ENCODE data around the gene AUH. TPM values are rescaled to one million over a fixed set of nuclear protein-coding genes. Genes with fewer than 3 reads are reported as not detected.

AUH gene
- total and polyA plus RNA-seq, 2 donors (not counting 1 experiment from before 2014, with no cell fraction given) = 5.2 to 29.1 TPM

DNA sequence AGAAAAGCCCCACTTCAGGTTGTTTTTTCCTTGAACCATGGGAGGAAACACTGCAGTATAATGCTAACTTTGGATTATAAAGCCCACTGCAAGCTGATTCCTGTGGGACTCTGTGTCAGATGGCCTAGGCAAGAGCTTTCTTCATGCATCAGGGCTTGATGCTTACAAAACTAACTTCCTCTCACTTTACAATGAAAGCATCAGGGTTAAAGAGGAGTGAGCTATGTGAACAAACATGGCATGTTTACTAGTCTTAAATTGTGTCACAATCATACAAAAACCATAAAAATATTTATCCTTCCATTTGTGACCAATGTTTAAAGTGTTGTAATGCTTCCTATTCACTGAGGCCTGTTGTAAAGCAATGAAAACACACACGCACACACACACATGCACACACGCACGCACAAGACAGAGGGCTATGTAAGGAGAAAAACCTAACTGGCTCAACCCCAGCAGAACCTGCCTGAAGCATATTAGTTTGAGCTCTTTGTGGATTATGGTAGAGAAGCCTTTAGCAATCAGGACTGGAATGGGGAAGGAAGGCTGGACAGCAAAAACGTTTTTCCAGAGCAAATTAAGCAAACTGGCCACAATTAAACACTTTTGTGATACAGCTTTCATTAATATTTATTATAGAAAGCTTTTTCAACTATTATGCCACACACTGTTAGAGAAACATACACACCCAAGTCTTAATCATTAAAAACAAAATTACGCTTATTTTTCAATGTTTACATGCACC is 122.2 kb downstream of the AUH start:
- no peak overlapping the region for H3K27ac ChIP-seq (ENCODE audit: low read length in 2 of 2)
- H3K27me3 ChIP-seq (replicated peaks in 1 of 4; ENCODE audit: control extremely low read depth in 1 of 4, control insufficient read depth in 3 of 4, insufficient read depth in 4 of 4, low read length in 3 of 4) = no peaks in the 10 kb centered on the region
- no peaks in the 10 kb centered on the region for H3K79me2 ChIP-seq (ENCODE audit: control insufficient read depth, insufficient read depth, low read length)
- no peaks in the 10 kb centered on the region for H3K4me1 Mint-ChIP-seq
- TF ChIP-seq EZH2 (IDR thresholded peaks at IDR 0.05; ENCODE audit: borderline replicate concordance, insufficient read depth, low read depth, low read length, poor library complexity, severe bottlenecking) = no peak
- TF ChIP-seq, protein P1, sequence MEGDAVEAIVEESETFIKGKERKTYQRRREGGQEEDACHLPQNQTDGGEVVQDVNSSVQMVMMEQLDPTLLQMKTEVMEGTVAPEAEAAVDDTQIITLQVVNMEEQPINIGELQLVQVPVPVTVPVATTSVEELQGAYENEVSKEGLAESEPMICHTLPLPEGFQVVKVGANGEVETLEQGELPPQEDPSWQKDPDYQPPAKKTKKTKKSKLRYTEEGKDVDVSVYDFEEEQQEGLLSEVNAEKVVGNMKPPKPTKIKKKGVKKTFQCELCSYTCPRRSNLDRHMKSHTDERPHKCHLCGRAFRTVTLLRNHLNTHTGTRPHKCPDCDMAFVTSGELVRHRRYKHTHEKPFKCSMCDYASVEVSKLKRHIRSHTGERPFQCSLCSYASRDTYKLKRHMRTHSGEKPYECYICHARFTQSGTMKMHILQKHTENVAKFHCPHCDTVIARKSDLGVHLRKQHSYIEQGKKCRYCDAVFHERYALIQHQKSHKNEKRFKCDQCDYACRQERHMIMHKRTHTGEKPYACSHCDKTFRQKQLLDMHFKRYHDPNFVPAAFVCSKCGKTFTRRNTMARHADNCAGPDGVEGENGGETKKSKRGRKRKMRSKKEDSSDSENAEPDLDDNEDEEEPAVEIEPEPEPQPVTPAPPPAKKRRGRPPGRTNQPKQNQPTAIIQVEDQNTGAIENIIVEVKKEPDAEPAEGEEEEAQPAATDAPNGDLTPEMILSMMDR (IDR thresholded peaks at IDR 0.05) = no peak
- no peak overlapping the region for H3K4me2 ChIP-seq (replicated peaks; ENCODE audit: low read depth, low read length, poor library complexity, severe bottlenecking)
- POLR2A ChIA-PET = no interaction called here
- H3K27me3 Mint-ChIP-seq = no peaks in the 10 kb centered on the region
- no peak for DNase-seq
- H3K9me3 ChIP-seq (ENCODE audit: control extremely low read depth in 1 of 3, control insufficient read depth in 2 of 3, insufficient read depth in 1 of 3, low read length in 2 of 3) = no peaks in the 10 kb centered on the region
- no peaks in the 10 kb centered on the region for H3K9me3 Mint-ChIP-seq (ENCODE audit: insufficient read depth)
- H3K4me3 ChIP-seq (ENCODE audit: control extremely low read depth in 1 of 5, extremely low read depth in 1 of 5, insufficient read depth in 1 of 5, low read depth in 2 of 5, low read length in 4 of 5) = no peak overlapping the region
- H3K9ac ChIP-seq (ENCODE audit: low read length) = no peak overlapping the region
- WGBS (ENCODE audit: insufficient coverage) = no CpG with 5 or more reads among the region's 5 CpGs
- intact Hi-C loops (cut with micrococcal nuclease) = no loop called here
- no peak overlapping the region for H3K27ac Mint-ChIP-seq
- no peaks in the 10 kb centered on the region for H4K20me1 ChIP-seq (ENCODE audit: control insufficient read depth, insufficient read depth, low read length, poor library complexity, severe bottlenecking)
- no peaks in the 10 kb centered on the region for H3K4me1 ChIP-seq (ENCODE audit: control insufficient read depth in 2 of 2, insufficient read depth in 2 of 2, low read length in 2 of 2)
- CTCF ChIA-PET = no interaction called here
- no peak overlapping the region for H2AFZ ChIP-seq (ENCODE audit: insufficient read depth, low read depth, low read length, poor library complexity, severe bottlenecking)
- no peak overlapping the region for H3K4me3 Mint-ChIP-seq
- no peak for ATAC-seq (ENCODE audit: low read depth)
- H3K36me3 ChIP-seq (replicated peaks in 1 of 2; ENCODE audit: control extremely low read depth in 1 of 2, control insufficient read depth in 1 of 2, extremely low read depth in 1 of 2, insufficient read depth in 2 of 2, low read length in 1 of 2) = no peaks in the 10 kb centered on the region

GRCh38 chr9:91234523-91234922 is 127.2 kb downstream of the AUH start:
- no peak overlapping the region for H3K4me3 Mint-ChIP-seq
- WGBS (ENCODE audit: insufficient coverage) = no CpG with 5 or more reads among the region's 2 CpGs
- H3K27me3 Mint-ChIP-seq = no peaks in the 10 kb centered on the region
- POLR2A ChIA-PET = no interaction called here
- intact Hi-C loops (cut with micrococcal nuclease) = no loop called here
- H3K79me2 ChIP-seq (ENCODE audit: control insufficient read depth, insufficient read depth, low read length) = no peaks in the 10 kb centered on the region
- no peaks in the 10 kb centered on the region for H3K9me3 ChIP-seq (ENCODE audit: control extremely low read depth in 1 of 3, control insufficient read depth in 2 of 3, insufficient read depth in 1 of 3, low read length in 2 of 3)
- H3K4me1 Mint-ChIP-seq = no peaks in the 10 kb centered on the region
- DNase-seq = no peak
- H3K4me3 ChIP-seq (ENCODE audit: control extremely low read depth in 1 of 5, extremely low read depth in 1 of 5, insufficient read depth in 1 of 5, low read depth in 2 of 5, low read length in 4 of 5) = no peak overlapping the region
- no peaks in the 10 kb centered on the region for H3K36me3 ChIP-seq (replicated peaks in 1 of 2; ENCODE audit: control extremely low read depth in 1 of 2, control insufficient read depth in 1 of 2, extremely low read depth in 1 of 2, insufficient read depth in 2 of 2, low read length in 1 of 2)
- no peak for ATAC-seq (ENCODE audit: low read depth)
- no peak for TF ChIP-seq EZH2 (IDR thresholded peaks at IDR 0.05; ENCODE audit: borderline replicate concordance, insufficient read depth, low read depth, low read length, poor library complexity, severe bottlenecking)
- TF ChIP-seq, protein P1 (IDR thresholded peaks at IDR 0.05) = no peak
- no peak overlapping the region for H3K4me2 ChIP-seq (replicated peaks; ENCODE audit: low read depth, low read length, poor library complexity, severe bottlenecking)
- H4K20me1 ChIP-seq (ENCODE audit: control insufficient read depth, insufficient read depth, low read length, poor library complexity, severe bottlenecking) = no peaks in the 10 kb centered on the region
- no peaks in the 10 kb centered on the region for H3K4me1 ChIP-seq (ENCODE audit: control insufficient read depth in 2 of 2, insufficient read depth in 2 of 2, low read length in 2 of 2)
- H3K9ac ChIP-seq (ENCODE audit: low read length) = no peak overlapping the region
- no peak overlapping the region for H3K27ac Mint-ChIP-seq
- H3K9me3 Mint-ChIP-seq (ENCODE audit: insufficient read depth) = no peaks in the 10 kb centered on the region
- no peak overlapping the region for H2AFZ ChIP-seq (ENCODE audit: insufficient read depth, low read depth, low read length, poor library complexity, severe bottlenecking)
- no peaks in the 10 kb centered on the region for H3K27me3 ChIP-seq (replicated peaks in 1 of 4; ENCODE audit: control extremely low read depth in 1 of 4, control insufficient read depth in 3 of 4, insufficient read depth in 4 of 4, low read length in 3 of 4)
- H3K27ac ChIP-seq (ENCODE audit: low read length in 2 of 2) = no peak overlapping the region
- CTCF ChIA-PET = no interaction called here

Data from B cell (primary cell).